ENCODE results near the gene SSNA1.

Gene SSNA1

DNA sequence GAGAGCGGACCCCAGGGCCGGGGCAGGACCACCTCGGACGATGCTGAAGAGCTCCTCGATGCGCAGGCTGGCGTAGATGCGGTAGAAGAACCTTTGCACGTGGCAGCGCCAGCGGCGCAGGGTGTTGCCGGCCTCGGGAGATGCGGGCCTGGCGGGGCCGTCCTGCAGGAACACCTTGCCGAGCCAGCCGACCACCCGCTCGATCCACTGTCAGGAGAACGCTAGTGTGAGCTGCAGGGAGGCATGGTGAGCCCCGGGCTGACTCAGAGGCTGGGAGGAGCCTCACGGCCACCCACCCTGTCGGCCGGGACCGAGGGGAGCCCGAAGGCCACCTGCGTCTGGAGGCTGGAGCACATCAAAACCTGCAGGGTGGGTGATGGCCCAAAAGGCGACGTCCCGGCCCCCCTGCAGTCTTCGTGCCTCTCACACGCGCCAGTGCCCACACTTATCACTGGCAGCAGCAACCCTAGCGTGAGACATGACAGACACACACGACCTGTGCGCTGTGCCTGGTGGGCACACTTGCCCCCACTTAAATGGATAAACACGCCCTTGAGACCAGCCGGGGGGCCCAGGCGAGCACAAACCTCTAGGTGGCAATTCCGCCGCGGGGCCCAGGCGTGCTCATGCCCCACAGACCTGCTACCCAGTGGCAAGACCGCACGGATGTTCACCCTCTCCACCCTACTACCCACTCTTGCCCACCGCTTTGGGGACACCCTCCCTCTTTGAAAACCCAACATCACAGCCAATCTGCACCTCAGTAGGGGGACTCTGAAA, 3.4 kb upstream of the SSNA1 start:
- DNase-seq (ENCODE audit: low read depth), result no peak

DNA sequence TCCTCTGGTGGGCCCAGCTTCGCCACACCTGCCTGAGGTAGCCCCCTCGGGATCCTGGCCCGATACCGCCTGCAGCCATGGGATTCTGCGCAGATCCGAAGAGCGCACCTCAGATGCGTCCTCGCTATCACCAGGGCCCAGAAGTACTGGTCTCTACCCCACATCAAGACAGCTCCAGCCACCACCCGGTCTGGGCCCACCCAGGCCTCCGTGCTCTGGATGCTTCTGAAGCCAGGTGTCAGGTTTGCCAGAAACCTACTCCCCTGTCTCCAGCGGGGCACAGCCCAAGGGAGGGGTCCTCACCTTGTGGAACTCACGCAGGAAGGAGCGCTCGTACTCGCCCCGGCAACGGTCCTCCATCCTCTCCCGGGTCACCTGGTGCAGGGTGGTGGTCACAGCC, 2.6 kb upstream of the SSNA1 start:
- no peak for DNase-seq (ENCODE audit: low read depth)

DNA sequence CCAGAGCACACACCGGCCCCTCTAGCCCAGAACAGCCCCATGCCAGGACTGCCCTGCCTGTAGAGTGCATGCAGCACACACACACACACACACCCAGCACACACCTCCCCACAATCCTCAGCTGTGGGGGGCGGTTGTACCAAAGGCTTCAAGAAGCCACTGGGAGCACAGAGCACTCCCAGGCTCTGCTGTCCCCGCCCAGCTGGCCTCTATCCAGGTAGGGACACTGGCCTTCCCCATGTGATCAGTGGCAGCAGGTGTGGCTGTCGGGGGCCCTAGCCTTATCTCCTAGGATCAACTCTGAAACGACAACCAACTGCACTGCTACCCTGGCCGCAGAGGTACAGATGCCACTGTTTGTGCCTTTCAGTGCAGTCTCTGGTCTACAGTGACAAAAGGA, 2.1 kb upstream of the SSNA1 start:
- DNase-seq (ENCODE audit: low read depth), result no peak

DNA sequence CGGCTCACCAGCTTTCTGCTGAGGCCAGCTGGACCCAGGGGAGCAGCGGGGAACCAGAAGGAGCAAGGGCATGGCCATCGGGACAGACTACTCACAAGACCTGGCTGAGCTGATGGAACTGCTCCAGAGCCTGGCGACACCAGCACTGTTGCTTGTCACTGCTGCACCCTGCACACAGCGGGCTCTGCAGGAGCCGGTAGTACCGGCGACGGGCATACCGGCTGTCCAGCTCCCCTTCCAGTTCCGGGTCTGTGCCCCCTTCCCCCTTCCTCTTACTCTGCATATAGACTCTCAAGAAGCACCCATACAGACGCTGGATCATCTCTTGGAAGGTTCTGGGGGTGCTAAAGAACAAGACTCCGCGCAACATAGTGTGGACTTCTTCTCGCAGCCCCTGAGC, 1.1 kb upstream of the SSNA1 start:
- DNase-seq (ENCODE audit: low read depth), result no peak

DNA sequence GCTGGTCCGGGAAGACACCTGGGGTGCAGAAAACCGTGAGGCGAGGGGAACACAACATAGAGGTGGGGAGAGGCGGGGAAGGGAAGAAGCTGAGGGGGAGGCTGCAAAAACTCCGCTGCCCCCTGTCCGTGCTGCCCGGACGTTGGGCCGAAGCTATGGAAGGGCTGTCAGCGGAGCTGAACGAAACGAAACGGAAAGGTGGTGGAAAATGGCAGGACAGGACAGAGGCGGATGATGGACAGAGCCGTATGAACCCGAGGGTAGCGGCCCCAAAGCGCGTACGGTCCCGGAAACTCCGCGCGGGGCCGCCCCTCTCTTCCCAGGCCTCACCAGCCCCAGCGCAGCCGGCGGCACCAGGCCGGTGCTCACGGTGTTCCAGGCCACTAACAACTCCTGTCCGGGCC, 388 bp upstream of the SSNA1 start:
- DNase-seq (ENCODE audit: low read depth), result no peak

DNA sequence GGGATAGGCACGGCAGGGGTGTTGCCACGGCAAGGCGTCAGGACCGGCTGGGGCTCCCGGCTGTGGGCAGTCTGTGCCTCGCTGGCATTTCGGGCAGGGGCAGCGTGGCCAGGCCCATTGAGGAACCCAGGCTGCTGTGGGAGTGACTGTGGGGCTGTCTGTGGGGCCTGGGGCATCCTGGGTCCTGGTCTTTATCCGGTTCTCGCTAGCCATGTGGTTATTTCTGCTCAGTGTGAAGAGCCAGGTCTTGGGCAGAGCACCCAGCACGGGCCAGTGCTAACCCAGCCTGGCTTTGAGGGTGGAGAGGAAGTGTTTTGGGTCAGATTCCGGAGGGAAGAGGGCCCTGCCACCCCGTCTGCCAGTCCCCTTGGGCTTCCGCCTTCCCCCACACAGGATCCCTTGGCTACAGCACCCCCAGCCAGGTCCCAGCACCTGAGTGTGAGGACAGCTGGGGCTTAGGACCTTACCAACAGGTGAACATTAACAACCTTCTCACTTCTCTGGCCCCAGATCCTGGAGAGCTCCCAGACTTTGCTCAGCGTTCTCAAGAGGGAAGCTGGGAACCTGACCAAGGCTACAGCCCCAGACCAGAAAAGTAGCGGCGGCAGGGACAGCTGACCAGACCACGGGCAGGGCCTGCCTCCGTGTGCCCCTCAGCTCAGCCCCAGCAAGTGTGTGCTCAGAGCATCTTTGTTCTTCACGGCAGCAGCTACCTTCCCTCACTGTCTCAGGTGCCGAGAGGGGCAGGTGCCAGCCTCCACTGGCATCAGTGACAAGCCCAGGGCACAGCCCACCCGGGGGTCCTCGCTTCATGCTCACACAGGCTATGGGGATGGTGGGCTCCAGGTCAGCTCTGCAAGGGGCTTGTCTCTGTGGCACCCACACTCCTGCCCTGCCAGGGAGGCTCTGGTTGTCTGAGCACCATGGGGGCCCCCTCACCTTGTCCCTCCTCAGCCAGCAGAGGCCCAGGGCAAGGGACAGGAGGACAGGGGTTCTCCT, 1.1 kb downstream of the SSNA1 start:
- DNase-seq (ENCODE audit: low read depth), result no peak

DNA sequence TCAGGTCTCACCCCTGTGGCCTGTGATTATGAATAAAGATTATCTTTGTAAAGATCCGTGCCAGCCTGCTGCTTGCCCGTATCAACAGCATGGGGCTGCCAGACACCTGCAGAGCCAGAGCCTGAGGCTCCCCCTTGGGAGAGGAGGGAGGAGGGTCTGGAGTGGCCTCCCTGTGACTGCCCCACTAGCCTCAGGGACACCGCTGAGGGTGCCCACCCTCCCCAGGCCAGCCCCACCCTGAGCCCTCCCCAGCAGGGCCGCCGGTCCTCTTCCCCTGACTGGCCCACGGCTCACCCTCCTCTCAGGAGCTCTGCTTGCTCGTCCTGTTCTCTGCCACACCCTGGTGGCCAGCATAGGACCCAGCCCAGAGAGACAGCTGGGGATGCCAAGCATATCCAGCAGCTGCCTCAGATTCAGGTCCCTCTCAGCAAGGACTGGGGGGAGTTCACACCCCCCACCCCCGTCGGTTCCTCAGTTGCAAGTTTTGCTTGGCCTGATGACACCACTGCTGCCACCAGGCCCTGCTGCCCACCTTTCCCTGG, 1.9 kb downstream of the SSNA1 start:
- DNase-seq (ENCODE audit: low read depth), result no peak

DNA sequence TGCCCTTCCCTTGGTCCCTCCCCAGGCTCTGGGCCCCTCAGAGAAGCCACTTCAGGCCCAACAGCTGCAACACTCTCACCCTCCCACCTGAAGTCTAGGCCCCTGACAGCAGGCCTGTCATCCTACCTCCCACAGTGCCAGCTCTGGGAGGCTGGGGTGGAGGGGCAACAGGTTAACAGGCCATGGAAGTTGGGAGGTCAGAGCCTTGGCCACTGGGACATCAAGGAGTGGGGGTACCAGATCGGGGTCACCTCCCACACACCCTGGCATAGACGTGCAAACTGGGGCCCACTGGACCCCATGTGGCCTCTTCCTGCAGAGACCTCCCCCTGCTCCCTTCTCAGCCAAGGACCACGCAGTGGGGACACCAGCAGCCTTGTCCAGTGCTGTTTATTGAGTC, 2.8 kb downstream of the SSNA1 start:
- DNase-seq (ENCODE audit: low read depth), result no peak

DNA sequence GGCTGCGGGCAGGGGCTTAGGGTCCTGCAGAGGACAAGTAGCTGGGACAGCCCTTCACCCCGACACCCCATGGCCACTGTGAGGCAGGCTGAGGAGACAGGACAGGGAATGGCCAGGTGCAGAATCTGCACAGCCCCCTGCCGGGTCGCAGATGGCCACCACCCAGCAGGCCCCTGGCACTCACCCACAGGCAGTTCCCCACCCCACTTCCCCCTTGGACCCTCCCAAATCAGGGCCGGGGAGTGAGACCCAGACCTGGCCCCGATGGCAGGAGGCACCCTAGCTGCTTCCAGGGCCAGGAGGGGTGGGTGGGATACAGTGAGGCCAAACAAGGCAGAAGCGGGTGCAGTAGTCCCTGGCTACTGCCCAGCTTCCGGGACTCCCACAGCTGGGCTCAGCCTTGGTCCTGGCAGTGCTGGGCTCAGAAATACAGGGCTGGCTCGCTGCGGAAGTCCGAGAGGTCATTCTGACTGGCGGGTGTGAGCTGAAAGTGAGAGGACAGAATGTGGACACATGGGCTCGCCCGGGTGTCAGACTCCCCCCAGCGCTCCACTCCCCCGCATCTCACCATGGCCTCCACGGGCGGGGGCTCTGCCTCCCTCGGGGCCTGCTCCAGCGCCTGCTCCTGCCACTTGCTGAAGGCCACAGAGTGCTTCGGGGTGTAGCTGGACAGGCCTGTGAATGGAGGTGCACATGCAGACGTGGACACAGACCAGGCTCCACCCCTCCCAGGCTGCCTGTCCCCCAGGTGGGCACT, 3.4 kb downstream of the SSNA1 start:
- DNase-seq (ENCODE audit: low read depth), result no peak

DNA sequence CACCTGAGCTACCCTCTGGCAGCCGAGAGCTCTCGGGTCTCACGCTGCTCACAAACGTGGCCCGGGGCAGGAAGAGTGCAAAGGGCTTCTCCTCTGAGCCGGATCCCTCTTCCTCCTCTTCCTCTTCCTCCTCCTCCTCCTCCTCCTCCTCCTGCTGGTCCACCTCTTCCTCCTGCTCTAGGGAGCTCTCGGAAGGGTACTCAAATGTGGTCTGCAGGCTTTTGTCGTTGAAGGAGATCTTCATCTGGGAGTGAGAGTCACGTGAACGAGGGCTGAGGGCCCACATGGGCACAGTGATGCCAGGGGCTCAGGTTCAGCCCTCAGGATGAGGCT, 3.9 kb downstream of the SSNA1 start:
- no peak for DNase-seq (ENCODE audit: low read depth)

DNA sequence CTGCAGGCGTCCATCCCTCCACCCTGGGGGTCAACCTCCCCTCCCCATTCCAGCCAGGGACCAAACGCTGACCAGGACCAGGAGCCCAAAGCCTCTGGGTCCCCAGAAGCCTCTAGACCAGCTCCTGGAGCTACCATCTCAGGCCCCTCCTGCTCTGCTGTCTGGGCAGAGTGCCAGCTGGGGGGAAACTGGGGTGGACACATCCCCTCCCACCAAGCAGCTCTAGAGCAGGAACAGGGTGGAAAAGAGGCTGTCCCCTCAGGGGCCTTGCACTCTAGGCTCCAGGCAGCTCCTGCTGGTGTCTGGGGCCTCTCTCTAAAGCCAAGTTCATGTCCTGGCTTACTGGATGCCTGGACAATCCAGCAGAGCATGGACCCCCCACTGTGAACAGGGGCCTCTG, 4.4 kb downstream of the SSNA1 start:
- DNase-seq (ENCODE audit: low read depth), result no peak

DNA sequence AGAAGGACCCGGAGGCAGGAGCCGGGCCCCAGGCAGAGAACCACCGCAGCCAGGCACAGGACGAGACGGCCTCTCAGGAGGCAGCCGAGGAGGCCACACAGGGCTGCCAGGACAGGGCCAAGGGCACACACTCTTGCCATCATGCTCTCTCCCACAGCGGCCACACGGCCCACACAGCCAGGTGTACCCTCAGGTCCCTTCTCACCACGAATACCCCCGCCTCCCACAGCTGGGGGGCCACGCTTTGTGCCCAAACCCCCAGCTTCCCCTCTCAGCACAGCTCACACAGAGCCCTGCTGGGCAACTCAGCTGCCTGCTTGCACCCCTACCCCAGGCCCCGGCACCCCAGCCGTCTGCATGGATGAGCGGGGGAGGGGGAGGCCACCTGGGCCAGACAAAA, 5.3 kb downstream of the SSNA1 start:
- no peak for DNase-seq (ENCODE audit: low read depth)

DNA sequence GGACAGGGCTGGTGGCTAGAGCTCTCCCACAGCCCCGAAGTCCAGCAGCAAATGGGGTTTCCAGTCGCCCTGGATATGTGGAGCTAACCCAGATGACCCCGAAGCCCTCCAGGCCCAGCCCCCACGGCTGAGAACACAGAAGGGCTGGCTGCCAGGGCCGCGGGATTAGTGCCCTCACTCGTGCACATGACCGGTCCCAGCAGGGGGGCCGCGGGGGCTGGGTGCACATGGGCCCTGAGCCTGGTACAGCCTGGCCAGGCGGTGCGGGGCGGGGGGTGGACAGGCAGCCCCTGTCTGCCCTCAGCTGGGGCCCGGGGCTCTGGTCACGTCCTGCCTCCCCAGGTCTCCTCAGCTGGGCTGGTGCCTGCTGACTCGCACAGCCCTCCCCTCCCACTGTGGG, 5.9 kb downstream of the SSNA1 start:
- no peak for DNase-seq (ENCODE audit: low read depth)

DNA sequence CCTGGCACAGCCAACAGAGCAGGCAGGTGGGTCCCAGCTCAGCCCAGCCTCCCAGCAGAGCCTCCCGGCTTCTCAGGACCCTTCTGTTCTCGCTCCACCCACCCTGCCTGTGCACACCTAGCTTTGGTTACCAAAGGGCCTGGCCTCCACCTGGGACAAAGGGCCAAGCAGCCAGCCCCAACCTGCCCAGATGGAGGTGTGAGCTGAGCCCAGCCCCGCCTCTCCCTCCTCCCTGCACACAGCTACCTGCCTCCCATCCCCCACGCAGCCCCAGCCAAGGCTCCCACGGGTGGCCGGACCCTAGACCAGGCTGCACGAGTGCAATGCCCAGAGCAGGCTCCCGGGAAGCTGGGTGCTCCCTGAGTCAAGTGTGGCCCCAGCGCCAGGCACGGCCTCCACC, 6.4 kb downstream of the SSNA1 start:
- DNase-seq (ENCODE audit: low read depth), result no peak

DNA sequence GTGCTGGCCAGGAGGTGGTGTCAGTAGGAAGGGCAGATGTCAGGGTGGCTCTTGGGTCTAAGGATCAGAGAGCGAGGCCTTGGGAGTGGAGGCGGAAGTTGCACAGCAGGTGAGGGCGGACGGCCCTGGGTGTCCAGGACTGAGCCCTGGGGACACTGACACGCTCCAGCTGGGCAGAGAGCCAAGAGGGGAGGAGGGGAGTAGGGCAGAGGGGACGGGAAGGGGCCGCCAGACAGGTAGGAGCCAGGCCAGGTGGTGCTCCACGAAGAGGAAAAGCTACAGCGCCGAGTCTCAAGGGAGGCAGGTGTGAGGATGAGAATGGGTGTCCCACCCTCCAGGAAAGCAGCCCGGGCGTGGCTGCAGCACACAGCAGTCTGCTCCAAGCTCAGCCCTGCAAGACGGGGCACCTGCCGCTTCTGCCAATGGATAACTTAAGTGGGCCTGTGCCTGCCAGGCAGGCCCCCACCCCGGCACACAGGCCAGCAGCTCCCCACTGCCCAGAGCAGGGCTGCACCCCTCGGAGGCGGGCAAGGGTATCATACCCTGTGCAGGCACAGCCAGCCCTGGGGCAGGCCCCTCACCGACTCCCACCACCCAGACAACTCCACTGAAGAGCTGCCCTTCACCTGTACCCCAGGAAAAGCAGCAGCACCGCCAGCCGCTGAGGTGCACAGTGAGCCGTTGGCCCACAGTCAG, 7.2 kb downstream of the SSNA1 start:
- no peak for DNase-seq (ENCODE audit: low read depth)

DNA sequence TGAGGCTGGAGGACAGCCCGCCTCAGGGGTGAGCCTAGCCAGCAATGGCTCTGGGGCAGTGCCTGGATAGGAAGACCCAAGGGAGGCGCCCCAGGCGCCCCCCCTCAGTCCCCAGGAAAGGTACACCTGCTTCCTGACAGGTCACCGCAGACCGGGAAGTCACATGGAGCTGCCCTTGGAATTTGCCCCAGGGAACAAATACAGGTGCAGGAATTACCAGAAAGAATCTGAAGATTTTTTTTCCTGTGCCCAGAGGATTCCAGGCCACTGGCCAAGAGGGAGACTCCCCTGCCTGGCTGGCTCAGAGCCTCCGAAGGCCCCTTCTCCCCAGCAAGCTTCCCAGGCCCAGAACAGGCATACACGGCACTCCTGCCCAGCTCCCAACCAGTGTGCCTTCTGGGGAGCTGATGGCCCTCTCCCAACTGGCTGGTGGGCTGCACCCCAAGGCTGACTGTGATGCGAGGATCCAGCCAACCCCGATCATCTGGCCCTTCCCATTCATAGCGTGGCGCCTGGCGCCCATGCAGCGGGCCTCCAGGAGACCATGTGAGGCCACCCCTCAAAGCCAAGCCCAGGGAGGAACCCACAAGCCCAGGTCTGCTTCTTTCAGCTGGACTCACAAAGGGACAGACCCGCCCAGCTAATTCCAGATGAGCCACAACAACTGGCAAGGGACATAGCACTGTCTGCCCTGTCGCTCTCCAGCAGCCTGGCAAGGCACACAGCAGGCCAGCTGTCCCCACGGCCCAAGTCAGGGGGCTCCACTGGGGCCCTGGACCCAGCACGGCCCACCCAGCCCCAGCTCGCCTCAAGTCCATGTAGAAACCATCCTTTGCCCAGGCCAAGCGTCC, 9.8 kb downstream of the SSNA1 start:
- no peak for DNase-seq (ENCODE audit: low read depth)

DNA sequence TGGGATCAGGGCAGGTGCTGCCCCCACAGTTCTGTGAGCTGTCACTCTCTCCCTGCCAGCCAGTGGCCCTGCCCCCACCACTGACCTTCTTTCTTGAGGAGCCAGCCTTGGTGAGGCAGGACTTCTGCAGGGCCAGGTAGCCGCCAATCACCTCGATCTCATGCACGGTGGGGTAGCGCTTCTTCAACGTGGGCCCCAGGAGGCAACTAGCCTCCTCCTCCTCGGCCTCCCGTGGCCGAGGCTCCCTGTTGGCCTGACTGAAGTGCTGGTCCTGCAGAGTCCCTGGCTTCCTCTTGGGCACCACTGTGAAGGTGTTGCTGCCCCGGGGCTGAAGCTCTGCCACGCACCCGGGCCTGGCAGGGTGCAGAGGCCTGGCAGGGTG, 10.4 kb downstream of the SSNA1 start:
- DNase-seq (ENCODE audit: low read depth), result no peak

DNA sequence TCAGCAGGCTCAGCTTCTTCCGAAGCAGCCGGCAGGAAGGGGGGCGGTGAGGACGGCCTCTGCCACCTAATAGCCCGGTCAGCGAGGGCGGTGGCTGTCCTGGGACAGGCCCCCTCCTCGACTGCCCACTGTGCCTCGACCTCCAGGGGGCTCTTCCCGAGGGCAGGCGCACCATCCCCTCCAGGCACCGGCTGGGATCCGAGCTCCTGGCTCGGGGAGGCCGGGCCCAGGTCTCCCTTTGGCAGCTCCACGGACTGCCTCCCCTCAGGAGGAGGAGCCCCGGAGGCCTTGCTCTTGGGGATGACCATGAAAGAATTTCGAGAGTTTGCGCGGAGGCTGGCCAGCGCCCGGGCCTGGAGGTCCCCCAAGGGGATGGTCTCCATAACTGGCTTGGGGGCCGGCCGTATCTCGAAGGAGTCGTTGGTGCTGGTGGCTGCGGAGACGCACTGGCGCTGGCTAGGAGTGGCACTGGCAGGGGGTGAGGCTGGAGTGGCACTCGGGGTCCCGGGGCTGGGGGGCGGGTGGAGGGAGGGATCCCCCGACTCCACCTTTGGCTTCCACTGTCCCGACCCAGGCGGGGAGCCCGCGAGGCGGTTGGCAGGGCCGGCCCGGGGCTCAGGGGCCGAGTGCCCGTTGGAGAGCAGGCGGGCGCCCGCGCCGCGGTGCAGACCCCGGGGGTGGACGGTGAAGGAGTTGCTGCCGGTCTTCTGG, 11.1 kb downstream of the SSNA1 start:
- DNase-seq (ENCODE audit: low read depth), result no peak

DNA sequence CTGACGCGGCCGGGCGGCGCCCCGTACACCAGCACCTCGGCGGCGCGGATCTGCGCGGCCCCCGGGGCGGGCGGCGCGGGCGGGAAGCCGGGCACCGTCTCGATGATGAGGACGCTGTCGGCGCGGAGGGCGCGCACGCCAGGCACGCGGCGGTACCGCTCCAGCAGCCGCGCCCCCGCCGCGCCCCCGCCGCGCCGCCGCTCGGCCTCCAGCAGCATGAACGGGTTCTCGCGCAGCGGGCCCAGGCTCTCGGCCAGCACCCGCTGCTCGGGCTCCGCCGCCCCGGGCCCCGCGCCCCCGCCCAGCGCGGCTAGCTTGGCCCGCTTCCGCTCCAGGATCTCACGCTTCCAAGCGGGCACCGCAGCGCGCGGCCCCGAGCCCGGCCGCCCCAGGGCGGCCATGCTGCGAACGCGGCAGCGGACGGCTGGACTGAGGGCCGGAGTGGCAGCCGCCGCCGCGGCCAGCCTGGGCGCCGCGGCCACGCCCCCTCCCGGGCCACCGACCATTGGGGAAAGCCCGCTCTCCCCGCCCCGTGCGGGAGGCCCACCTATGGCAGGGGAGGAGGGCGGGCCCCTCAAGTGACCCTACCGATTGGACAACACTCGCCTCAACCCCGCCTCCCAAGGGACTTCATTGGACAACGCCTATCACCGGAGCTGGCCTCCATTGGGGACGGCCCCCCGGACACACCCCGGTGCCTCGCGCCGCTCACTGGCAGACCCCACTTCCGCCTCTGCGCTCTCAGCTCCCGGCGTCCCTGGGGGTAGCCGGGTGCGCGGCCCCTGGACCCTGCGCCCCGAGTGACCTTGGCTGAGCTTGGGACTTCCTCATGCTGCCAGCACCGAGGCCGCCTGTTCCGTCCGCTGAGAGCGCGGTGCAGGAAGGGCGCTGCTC, 12.1 kb downstream of the SSNA1 start, which contains the start of gene TPRN:
TSS of gene TPRN (minus strand) at position 431 of the 894 bp plus-strand sequence. CDS start at position 401, 30 bp downstream.
- peak; percentile 98 for DNase-seq (ENCODE audit: low read depth)

Measured in activated T-cell treated with anti-CD3 and anti-CD28 coated beads for 24 hours (primary cell).